H1 (cell line): ENCODE data around the gene PSMA5. TPM values are rescaled to one million over a fixed set of nuclear protein-coding genes. Genes with fewer than 3 reads are reported as not detected.

Experiments
- CTCF ChIA-PET: fragments of 300-600 bp; sonication (Branson Sonifier 250); formaldehyde crosslinking; loops from one replicate; lab custom pipeline; 2021; ENCODE audit not compliant: partially characterized antibody; lab: Charles Lee
- POLR2A ChIA-PET: fragments of 300-600 bp; sonication (Branson Sonifier 250); formaldehyde crosslinking; loops from one replicate; lab custom pipeline; 2021; ENCODE audit warnings: inconsistent platforms; ENCODE audit not compliant: partially characterized antibody; lab: Charles Lee
- DNase-seq, 2 experiments: peaks; one replicate each; pipeline versions ENCODE4 v3.0.0 to v3.0.0-alpha.2; 2010 to 2022; ENCODE audit warnings: low spot score in 2 of 2, low read depth in 1 of 2, mixed read lengths in 1 of 2
- FAIRE-seq: peaks from 2 replicates; lab custom pipeline; 2011; peaks lifted over from hg19 to GRCh38; lab: Jason Lieb, UNC
- H2AFZ ChIP-seq: 2 replicates; pipeline ENCODE4 v1.8.1; 2012; ENCODE audit warnings: low read length, inconsistent platforms
- H2AK5ac ChIP-seq: 2 replicates; pipeline ENCODE4 v1.6.1; 2013; ENCODE audit warnings: low read depth, low read length
- H2BK120ac ChIP-seq: replicated peaks from 2 replicates; pipeline ENCODE3; 2013; ENCODE audit warnings: low read depth, low read length, inconsistent platforms
- H2BK12ac ChIP-seq: 2 replicates; pipeline ENCODE4 v1.6.1; 2013; ENCODE audit warnings: low read depth, low read length
- H2BK15ac ChIP-seq: 2 replicates; pipeline ENCODE4 v1.6.1; 2013; ENCODE audit warnings: low read length
- H2BK20ac ChIP-seq: 2 replicates; pipeline ENCODE4 v1.6.1; 2013; ENCODE audit warnings: low read length
- H2BK5ac ChIP-seq: 2 replicates; pipeline ENCODE4 v1.6.1; 2013; ENCODE audit warnings: low read depth, low read length
- H3K14ac ChIP-seq: 2 replicates; pipeline ENCODE4 v1.6.1; 2013; ENCODE audit warnings: inconsistent platforms; ENCODE audit not compliant: insufficient read length
- H3K18ac ChIP-seq: 2 replicates; pipeline ENCODE4 v1.6.1; 2013; ENCODE audit warnings: low read length; ENCODE audit errors: extremely low read depth
- H3K23ac ChIP-seq: 2 replicates; pipeline ENCODE4 v1.6.1; 2013; ENCODE audit warnings: inconsistent platforms; ENCODE audit not compliant: insufficient read length
- H3K23me2 ChIP-seq: 2 replicates; pipeline ENCODE4 v1.6.1; 2013; ENCODE audit warnings: low read depth, low read length
- H3K27ac ChIP-seq: 2 replicates; pipeline ENCODE4 v1.6.1; 2011; ENCODE audit warnings: low read depth, low read length, inconsistent platforms
- H3K27me3 ChIP-seq, 4 experiments: replicated peaks in 1 of 4; 1 replicate in 1 of 4; 2 replicates in 3 of 4; pipeline versions ENCODE4 v1.6.1 to v1.8.1; 2011 to 2013; ENCODE audit warnings: low read length in 3 of 4, mild to moderate bottlenecking in 3 of 4, inconsistent platforms in 2 of 4, mixed read lengths in 2 of 4, moderate library complexity in 1 of 4; ENCODE audit not compliant: control insufficient read depth in 3 of 4, insufficient read depth in 3 of 4; ENCODE audit errors: extremely low read depth in 1 of 4
- H3K36me3 ChIP-seq, 4 experiments: 2 replicates each; pipeline versions ENCODE4 v1.6.1 to v1.8.1; 2011 to 2013; ENCODE audit warnings: mild to moderate bottlenecking in 4 of 4, low read length in 3 of 4, moderate library complexity in 2 of 4, control low read depth in 1 of 4, inconsistent platforms in 1 of 4; ENCODE audit not compliant: insufficient read depth in 4 of 4, control insufficient read depth in 2 of 4
- H3K4ac ChIP-seq: replicated peaks from 2 replicates; pipeline ENCODE3; 2013; ENCODE audit warnings: low read length, low read depth, mixed read lengths, inconsistent platforms; ENCODE audit not compliant: insufficient read length
- H3K4me1 ChIP-seq, 4 experiments: replicated peaks in 1 of 4; 1 replicate in 1 of 4; 2 replicates in 3 of 4; pipeline versions ENCODE4 v1.6.1 to v1.8.1; 2011 to 2013; ENCODE audit warnings: low read length in 3 of 4, inconsistent platforms in 2 of 4, mixed read lengths in 1 of 4; ENCODE audit not compliant: insufficient read depth in 4 of 4, control insufficient read depth in 3 of 4
- H3K4me2 ChIP-seq, 2 experiments: 2 replicates each; pipeline versions ENCODE4 v1.6.1 to v1.8.1; 2011 to 2013; ENCODE audit warnings: low read depth in 2 of 2, low read length in 2 of 2, control low read depth in 1 of 2, inconsistent platforms in 1 of 2, mild to moderate bottlenecking in 1 of 2; ENCODE audit not compliant: insufficient read depth in 1 of 2
- H3K4me3 ChIP-seq, 4 experiments: fragments of 200-600, 300-600 bp in 1 of 4; sonication (generic), shearing (Covaris generic), sonication (Bioruptor Twin) in 1 of 4; 2 replicates each; pipeline versions ENCODE4 v1.5.1 to v1.8.1; 2011 to 2016; ENCODE audit warnings: low read length in 4 of 4, low read depth in 3 of 4, control low read depth in 2 of 4, inconsistent platforms in 2 of 4, mild to moderate bottlenecking in 2 of 4, mixed read lengths in 1 of 4, moderate library complexity in 1 of 4; ENCODE audit not compliant: insufficient read depth in 2 of 4; ENCODE audit errors: extremely low read depth in 1 of 4
- H3K56ac ChIP-seq: replicated peaks from 2 replicates; pipeline ENCODE3; 2013; ENCODE audit warnings: low read depth, mild to moderate bottlenecking, mixed read lengths, low read length, inconsistent platforms; ENCODE audit not compliant: insufficient read length
- H3K79me1 ChIP-seq: 2 replicates; pipeline ENCODE4 v1.6.1; 2013; ENCODE audit warnings: low read depth, low read length, control low read depth
- H3K79me2 ChIP-seq, 2 experiments: 2 replicates each; pipeline versions ENCODE4 v1.6.1 to v1.8.1; 2012 to 2013; ENCODE audit warnings: low read length in 2 of 2, mild to moderate bottlenecking in 2 of 2, inconsistent platforms in 1 of 2; ENCODE audit not compliant: insufficient read depth in 2 of 2, control insufficient read depth in 1 of 2
- H3K9ac ChIP-seq, 4 experiments: replicated peaks in 1 of 4; 1 replicate in 1 of 4; 2 replicates in 3 of 4; pipeline versions ENCODE4 v1.6.1 to v1.8.1; 2011 to 2013; ENCODE audit warnings: low read depth in 3 of 4, low read length in 3 of 4, control low read depth in 2 of 4, mild to moderate bottlenecking in 2 of 4, moderate library complexity in 2 of 4, inconsistent platforms in 1 of 4; ENCODE audit errors: extremely low read depth in 1 of 4
- H3K9me3 ChIP-seq, 2 experiments: 2 replicates each; pipeline versions ENCODE4 v1.6.1 to v1.8.1; 2012 to 2013; ENCODE audit warnings: mild to moderate bottlenecking in 2 of 2, moderate library complexity in 2 of 2, control low read depth in 1 of 2, inconsistent platforms in 1 of 2, low read depth in 1 of 2, low read length in 1 of 2, mixed read lengths in 1 of 2; ENCODE audit not compliant: insufficient read depth in 2 of 2
- H4K20me1 ChIP-seq, 2 experiments: replicated peaks in 1 of 2; 2 replicates each; pipeline versions ENCODE3 to v1.8.1; 2011 to 2013; ENCODE audit warnings: inconsistent platforms in 2 of 2, low read length in 2 of 2, mild to moderate bottlenecking in 1 of 2; ENCODE audit not compliant: insufficient read depth in 2 of 2, control insufficient read depth in 1 of 2
- H4K5ac ChIP-seq: 2 replicates; pipeline ENCODE4 v1.6.1; 2013; ENCODE audit warnings: low read length, low read depth, mixed read lengths, inconsistent platforms; ENCODE audit not compliant: insufficient read length
- H4K8ac ChIP-seq: 2 replicates; pipeline ENCODE4 v1.8.0; 2013; ENCODE audit warnings: mild to moderate bottlenecking, moderate library complexity, low read length, inconsistent platforms; ENCODE audit not compliant: insufficient read depth; ENCODE audit errors: extremely low read depth
- H4K91ac ChIP-seq: replicated peaks from 2 replicates; pipeline ENCODE3; 2013; ENCODE audit warnings: low read length, mixed read lengths, inconsistent platforms; ENCODE audit not compliant: insufficient read length
- BRCA1 ChIP-seq: IDR thresholded peaks from 2 replicates; pipeline ENCODE4 v1.6.1; 2012; ENCODE audit warnings: low read depth, low read length, improper control_type of control experiment
- CHD2 ChIP-seq: IDR thresholded peaks from 2 replicates; pipeline ENCODE4 v1.6.1; 2012; ENCODE audit warnings: low read length, improper control_type of control experiment
- GABPA ChIP-seq: IDR thresholded peaks from 2 replicates; pipeline ENCODE4 v1.6.1; 2011; ENCODE audit warnings: mild to moderate bottlenecking, low read length, moderate library complexity, borderline replicate concordance; ENCODE audit not compliant: insufficient read depth
- KDM4A ChIP-seq: IDR thresholded peaks from one replicate; pipeline ENCODE4 v1.7.1; 2012; ENCODE audit warnings: low read depth, mild to moderate bottlenecking, moderate library complexity, low read length, inconsistent platforms; ENCODE audit not compliant: severe bottlenecking
- POLR2AphosphoS5 ChIP-seq: IDR thresholded peaks from 2 replicates; pipeline ENCODE4 v1.6.1; 2011; ENCODE audit warnings: low read depth, low read length
- SUZ12 ChIP-seq: fragments of 200-600 bp; sonication (generic); IDR thresholded peaks from 2 replicates; pipeline ENCODE4 v1.6.1; 2012; ENCODE audit warnings: mild to moderate bottlenecking, inconsistent platforms, low read length, moderate library complexity, mixed read lengths
- TBP ChIP-seq: IDR thresholded peaks from 2 replicates; pipeline ENCODE4 v1.6.1; 2011; ENCODE audit warnings: low read depth, low read length, improper control_type of control experiment
- WGBS, 2 experiments: shearing (Covaris generic) in 1 of 2; methylation state at CpG; one replicate each; pipeline versions ENCODE4 v1.1.6 to v1.1.7; 2013 to 2015; ENCODE audit warnings: low lambda C conversion rate in 2 of 2, mixed read lengths in 2 of 2, inconsistent platforms in 1 of 2, low coverage in 1 of 2, missing lambda C conversion rate in 1 of 2; ENCODE audit not compliant: insufficient replicate concordance in 2 of 2, insufficient coverage in 1 of 2, insufficient read length in 1 of 2; ENCODE audit errors: extremely low coverage in 1 of 2, missing lambda C conversion rate in 1 of 2; 5-methylcytosine and 5-hydroxymethylcytosine counted together
- polyA plus RNA-seq, 7 experiments: library from polyadenylated mRNA; depleted of rRNA in 3 of 7; stranded (reverse) in 5 of 7; unstranded in 2 of 7; fragments of >200 nt in 5 of 7; fragments of 200-250 nt in 2 of 7; gene quantifications; 1 replicate in 5 of 7; 2 replicates in 1 of 7; 4 replicates in 1 of 7; pipeline versions ENCODE4 v1.2.1 to v1.2.3, GENCODE V29; 2011 to 2013; ENCODE audit warnings: missing spikeins in 2 of 7, mixed read lengths in 2 of 7
- total RNA-seq: library from RNA; stranded (reverse); fragmentation: NEBNext Ultra II Directional; extraction: Animal tissue kit (Norgen Biotek cat#: 25700); gene quantifications from 2 replicates; pipeline ENCODE4 v1.2.1, GENCODE V29; 2021
- TF ChIP-seq, protein P1 (sequence below): IDR thresholded peaks from 2 replicates; pipeline ENCODE4 v1.6.1; 2012; ENCODE audit warnings: low read length, inconsistent platforms

PSMA5 gene
- total and polyA plus RNA-seq, 2 of the 8 experiments (the other 6 are each of a cell fraction or from before 2014, with no cell fraction given) = 140 to 166 TPM

DNA sequence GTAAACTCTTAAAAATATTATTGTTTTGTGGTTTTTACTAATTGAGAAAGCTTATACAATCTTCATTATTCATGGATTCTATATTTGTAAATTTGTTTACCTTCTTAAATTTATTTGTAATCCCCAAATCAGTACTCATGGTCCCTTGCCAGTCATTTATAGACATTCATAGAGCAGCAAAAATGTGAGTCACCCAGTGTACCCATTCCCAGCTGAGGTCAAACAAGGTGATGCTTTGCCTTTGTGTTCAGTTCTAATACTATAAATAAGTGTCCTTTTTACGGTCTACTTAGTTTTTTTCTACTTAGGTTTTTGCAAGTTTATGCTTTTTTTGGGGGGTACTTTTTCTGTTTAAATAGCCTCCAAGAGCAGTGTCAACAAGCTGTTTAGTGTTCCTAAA lies 64.6 kb downstream of the PSMA5 start:
- no peaks in the 10 kb centered on the region for H3K9me3 ChIP-seq
- H3K56ac ChIP-seq = no peak overlapping the region
- H3K27me3 ChIP-seq = no peaks in the 10 kb centered on the region
- ChIA-PET CTCF (interaction anchor here (0.8 kb wide), 1 partner anchor 36 kb away, joined by 4 read pairs; the partner anchor contains the start of gene SORT1), POLR2A (interaction anchor here (1.4 kb wide), 1 partner anchor 17 kb away, joined by 5 read pairs; no protein-coding TSS in a partner anchor)
- DNase-seq (no peak), FAIRE-seq (no peak)
- H2BK5ac ChIP-seq = no peak overlapping the region
- no peak overlapping the region for H2AFZ ChIP-seq
- H3K79me1 ChIP-seq = no peaks in the 10 kb centered on the region; the same call in 1 of the 2 replicates
- H3K23me2 ChIP-seq = no peaks in the 10 kb centered on the region
- peaks cover 0 to 15% (median under 1%) of the 10 kb centered on the region in 4 experiments; a peak in 3 of 8 replicates for H3K36me3 ChIP-seq
- no peak overlapping the region for H3K23ac ChIP-seq
- H3K79me2 ChIP-seq = no peaks in the 10 kb centered on the region
- TF ChIP-seq, protein P1, sequence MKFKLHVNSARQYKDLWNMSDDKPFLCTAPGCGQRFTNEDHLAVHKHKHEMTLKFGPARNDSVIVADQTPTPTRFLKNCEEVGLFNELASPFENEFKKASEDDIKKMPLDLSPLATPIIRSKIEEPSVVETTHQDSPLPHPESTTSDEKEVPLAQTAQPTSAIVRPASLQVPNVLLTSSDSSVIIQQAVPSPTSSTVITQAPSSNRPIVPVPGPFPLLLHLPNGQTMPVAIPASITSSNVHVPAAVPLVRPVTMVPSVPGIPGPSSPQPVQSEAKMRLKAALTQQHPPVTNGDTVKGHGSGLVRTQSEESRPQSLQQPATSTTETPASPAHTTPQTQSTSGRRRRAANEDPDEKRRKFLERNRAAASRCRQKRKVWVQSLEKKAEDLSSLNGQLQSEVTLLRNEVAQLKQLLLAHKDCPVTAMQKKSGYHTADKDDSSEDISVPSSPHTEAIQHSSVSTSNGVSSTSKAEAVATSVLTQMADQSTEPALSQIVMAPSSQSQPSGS = no peak
- TF ChIP-seq SUZ12 (no peak), GABPA (no peak), POLR2AphosphoS5 (no peak), KDM4A (no peak), CHD2 (no peak), TBP (no peak), BRCA1 (no peak)
- no peak overlapping the region for H3K27ac ChIP-seq
- no peak overlapping the region for H2BK120ac ChIP-seq
- H4K5ac ChIP-seq = no peak overlapping the region
- no peak overlapping the region for H3K4me2 ChIP-seq
- H2BK15ac ChIP-seq = no peak overlapping the region
- H3K14ac ChIP-seq = no peak overlapping the region
- H3K18ac ChIP-seq = no peak overlapping the region
- 86% methylated on average over 1 of the region's 1 CpG; no CpG with 5 or more reads in 1 of the 2 experiments for WGBS, 2 experiments
- H3K4me1 ChIP-seq = peaks cover 0 to 4% (median 2%) of the 10 kb centered on the region in 4 experiments; a peak in 5 of 7 replicates
- H4K8ac ChIP-seq = no peak overlapping the region
- H2BK20ac ChIP-seq = no peak overlapping the region
- no peak overlapping the region for H3K4ac ChIP-seq
- H2AK5ac ChIP-seq = no peak overlapping the region
- H4K91ac ChIP-seq = no peak overlapping the region
- no peak overlapping the region for H3K4me3 ChIP-seq
- H3K9ac ChIP-seq = no peak overlapping the region
- no peaks in the 10 kb centered on the region for H4K20me1 ChIP-seq
- no peak overlapping the region for H2BK12ac ChIP-seq
